Osteocyte (in vitro differentiated cells): ENCODE measurements around the gene TBC1D16. TPM values are rescaled to one million over a fixed set of nuclear protein-coding genes. Genes with fewer than 3 reads are reported as not detected.
"Not testable (repeated sequence)": the region's sequence is repeated elsewhere in the genome, so short reads cannot be mapped to it uniquely, and the experiment has no call there.

Experiments
- DNase-seq: peaks from one replicate; pipeline ENCODE4 v3.0.0; 2021; ENCODE audit warnings: mixed read lengths; ENCODE audit not compliant: unreplicated experiment; ENCODE audit errors: extremely low spot score
- H3K27ac Mint-ChIP-seq: one replicate; pipeline ENCODE4 v1.8.0; 2021; ENCODE audit warnings: mild to moderate bottlenecking, mixed read lengths; ENCODE audit not compliant: unreplicated experiment
- H3K27me3 Mint-ChIP-seq: one replicate; pipeline ENCODE4 v1.8.0; 2021; ENCODE audit warnings: mixed read lengths; ENCODE audit not compliant: unreplicated experiment
- H3K36me3 Mint-ChIP-seq: one replicate; pipeline ENCODE4 v1.8.0; 2021; ENCODE audit warnings: mixed read lengths; ENCODE audit not compliant: unreplicated experiment
- H3K4me1 Mint-ChIP-seq: one replicate; pipeline ENCODE4 v1.8.0; 2021; ENCODE audit warnings: mixed read lengths; ENCODE audit not compliant: unreplicated experiment
- H3K4me3 Mint-ChIP-seq: one replicate; pipeline ENCODE4 v1.8.0; 2021; ENCODE audit warnings: mild to moderate bottlenecking, moderate library complexity, mixed read lengths; ENCODE audit not compliant: unreplicated experiment
- H3K9me3 Mint-ChIP-seq: one replicate; pipeline ENCODE4 v1.8.0; 2021; ENCODE audit warnings: mixed read lengths; ENCODE audit not compliant: unreplicated experiment
- total RNA-seq: library from RNA; stranded (reverse); gene quantifications from 2 replicates; pipeline ENCODE4 v1.2.1, GENCODE V29; 2021
- TF ChIP-seq, protein P1 (sequence below): fragments of 200-600 bp; sonication (generic); IDR thresholded peaks from 2 replicates; pipeline ENCODE4 v1.5.0; 2021; ENCODE audit warnings: antibody characterized with exemption, mild to moderate bottlenecking, moderate library complexity

TBC1D16 gene
- total RNA-seq, 1 donor from 2014 or later, result 45.9 TPM

DNA sequence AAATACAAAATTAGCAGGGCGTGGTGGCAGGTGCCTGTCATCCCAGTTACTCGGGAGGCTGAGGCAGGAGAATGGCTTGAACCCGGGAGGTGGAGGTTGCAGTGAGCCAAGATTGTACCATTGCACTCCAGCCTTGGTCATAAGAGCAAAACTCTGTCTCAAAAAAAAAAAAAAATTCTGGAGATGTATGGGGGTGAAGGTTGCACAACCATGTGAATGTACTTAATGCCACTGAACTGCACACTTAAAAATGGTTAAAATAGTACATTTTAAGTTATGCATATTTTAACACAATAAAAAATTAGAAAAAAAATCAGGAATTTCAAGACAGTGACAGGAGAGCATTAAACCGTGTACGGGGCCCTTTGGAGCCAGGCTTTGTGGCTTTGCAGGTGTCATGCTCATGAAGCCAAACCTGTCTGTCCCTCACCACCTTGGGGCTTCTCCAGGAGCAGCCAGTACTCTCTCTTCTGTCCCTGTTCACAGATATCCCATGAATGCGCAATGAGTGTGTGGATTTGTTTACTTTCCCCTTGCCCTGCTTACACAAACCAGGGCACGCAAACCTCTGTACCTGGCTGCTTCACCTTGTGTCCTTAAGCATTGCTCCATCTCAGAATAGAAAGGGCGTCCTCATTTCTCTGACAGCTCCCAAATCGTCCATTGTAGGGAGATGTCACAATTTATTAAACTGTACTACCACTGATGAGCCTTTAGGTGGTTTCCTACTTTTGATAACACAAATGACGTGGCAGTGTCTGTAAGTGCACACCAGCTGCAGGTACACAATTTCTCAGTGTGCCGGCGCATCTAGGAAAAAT is 138.2 kb downstream of the TBC1D16 start:
- peaks cover 42% of the 10 kb centered on the region for H3K27me3 Mint-ChIP-seq
- H3K4me3 Mint-ChIP-seq, result no peak overlapping the region
- TF ChIP-seq, protein P1, sequence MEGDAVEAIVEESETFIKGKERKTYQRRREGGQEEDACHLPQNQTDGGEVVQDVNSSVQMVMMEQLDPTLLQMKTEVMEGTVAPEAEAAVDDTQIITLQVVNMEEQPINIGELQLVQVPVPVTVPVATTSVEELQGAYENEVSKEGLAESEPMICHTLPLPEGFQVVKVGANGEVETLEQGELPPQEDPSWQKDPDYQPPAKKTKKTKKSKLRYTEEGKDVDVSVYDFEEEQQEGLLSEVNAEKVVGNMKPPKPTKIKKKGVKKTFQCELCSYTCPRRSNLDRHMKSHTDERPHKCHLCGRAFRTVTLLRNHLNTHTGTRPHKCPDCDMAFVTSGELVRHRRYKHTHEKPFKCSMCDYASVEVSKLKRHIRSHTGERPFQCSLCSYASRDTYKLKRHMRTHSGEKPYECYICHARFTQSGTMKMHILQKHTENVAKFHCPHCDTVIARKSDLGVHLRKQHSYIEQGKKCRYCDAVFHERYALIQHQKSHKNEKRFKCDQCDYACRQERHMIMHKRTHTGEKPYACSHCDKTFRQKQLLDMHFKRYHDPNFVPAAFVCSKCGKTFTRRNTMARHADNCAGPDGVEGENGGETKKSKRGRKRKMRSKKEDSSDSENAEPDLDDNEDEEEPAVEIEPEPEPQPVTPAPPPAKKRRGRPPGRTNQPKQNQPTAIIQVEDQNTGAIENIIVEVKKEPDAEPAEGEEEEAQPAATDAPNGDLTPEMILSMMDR, result no peak
- no peak overlapping the region for H3K27ac Mint-ChIP-seq
- no peaks in the 10 kb centered on the region for H3K4me1 Mint-ChIP-seq
- no peaks in the 10 kb centered on the region for H3K36me3 Mint-ChIP-seq
- DNase-seq, result no peak
- no peaks in the 10 kb centered on the region for H3K9me3 Mint-ChIP-seq

DNA sequence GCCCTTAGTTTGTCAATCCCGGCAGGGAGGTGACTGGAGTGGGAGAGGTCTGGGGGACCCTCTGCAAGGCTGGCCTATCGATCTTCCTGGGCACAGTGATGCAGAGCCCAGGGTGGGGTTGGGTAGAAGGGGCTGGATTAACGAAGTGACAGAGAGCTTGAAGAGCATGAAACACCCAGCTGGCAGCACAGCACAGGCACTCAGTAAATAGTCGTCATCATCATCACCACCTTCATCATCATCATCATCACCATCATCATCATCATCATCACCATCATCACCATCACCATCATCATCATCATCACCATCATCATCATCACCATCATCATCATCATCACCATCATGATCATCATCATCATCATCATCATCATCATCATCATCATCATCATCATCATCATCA is 142.2 kb downstream of the TBC1D16 start:
- peaks cover 37% of the 10 kb centered on the region for H3K27me3 Mint-ChIP-seq
- not testable (repeated sequence) for H3K27ac Mint-ChIP-seq, H3K4me1 Mint-ChIP-seq, H3K4me3 Mint-ChIP-seq, H3K9me3 Mint-ChIP-seq, DNase-seq, H3K36me3 Mint-ChIP-seq

DNA sequence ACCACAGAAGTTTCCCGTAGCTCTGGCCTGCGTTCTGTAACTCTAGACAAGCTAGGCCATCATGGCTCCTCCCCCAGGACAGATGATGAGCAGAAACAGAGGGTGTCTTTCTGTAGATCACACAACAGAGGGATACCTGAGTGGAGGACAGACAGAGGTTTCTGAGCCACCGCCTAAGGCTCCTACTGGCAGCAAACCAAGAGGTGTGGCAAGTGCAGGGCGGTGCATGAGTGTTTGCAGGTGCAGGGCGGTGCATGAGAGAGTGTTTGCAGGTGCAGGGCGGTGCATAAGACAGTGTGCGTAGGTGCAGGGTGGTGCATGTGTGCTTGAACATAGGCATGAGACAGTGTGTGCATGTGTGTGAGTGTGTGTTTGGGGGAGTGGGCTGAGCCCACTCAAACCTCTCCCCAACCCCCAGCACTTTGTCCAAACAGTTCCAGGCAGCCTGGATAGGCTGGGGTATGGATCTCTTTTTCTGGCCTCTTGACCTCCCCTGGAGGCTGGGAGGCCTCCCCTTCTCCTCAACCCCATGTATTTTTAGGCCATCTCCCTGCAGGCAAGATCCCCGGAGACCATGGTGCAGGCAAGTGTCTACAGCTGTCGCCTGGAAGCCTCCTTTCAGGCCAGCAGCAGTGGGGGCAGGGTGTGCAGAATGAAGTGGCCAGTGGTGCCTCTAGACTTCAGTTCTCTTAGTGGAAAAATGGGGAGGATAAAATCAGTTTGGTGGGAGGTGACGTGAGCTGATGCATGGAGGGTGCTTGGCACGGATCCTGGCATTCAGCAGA is 143.0 kb downstream of the TBC1D16 start:
- Mint-ChIP-seq H3K27ac (no peak overlapping the region), H3K4me3 (no peak overlapping the region), H3K9me3 (no peaks in the 10 kb centered on the region), H3K36me3 (no peaks in the 10 kb centered on the region), H3K27me3 (peaks cover 35% of the 10 kb centered on the region), H3K4me1 (no peaks in the 10 kb centered on the region)
- DNase-seq, result no peak
- TF ChIP-seq, protein P1, result no peak

DNA sequence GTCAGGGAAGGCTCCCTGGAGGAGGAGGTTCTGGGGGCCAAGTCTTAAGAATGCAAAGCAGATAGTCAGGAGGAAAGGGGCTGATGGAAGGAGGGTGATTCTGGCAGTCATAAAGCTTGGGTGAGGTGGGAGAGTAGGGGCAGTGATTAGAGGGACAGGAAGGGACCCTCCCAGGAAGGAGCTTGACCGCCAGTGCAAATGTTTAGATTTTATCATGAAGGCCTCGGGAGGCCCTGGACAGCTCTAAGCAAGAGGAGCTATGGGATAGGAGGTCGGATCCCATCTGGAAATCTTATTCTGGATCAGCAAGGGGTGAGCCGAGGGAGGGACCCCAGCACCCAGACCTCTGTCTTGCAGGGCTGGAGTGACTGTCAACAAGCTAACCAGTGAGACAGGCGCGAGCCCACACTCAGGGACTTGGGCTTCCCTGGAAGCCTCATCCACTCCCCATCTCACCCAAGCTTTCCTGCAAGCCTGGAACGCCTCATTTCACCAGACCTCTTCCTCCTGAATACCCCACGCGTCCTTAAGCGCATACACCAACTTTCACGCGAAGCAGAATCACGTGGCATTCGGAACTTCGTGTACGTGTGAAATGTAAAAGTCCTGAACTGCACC is 144.4 kb downstream of the TBC1D16 start:
- TF ChIP-seq, protein P1, result no peak
- Mint-ChIP-seq H3K4me1 (no peaks in the 10 kb centered on the region), H3K27me3 (peaks cover 37% of the 10 kb centered on the region), H3K36me3 (no peaks in the 10 kb centered on the region), H3K9me3 (no peaks in the 10 kb centered on the region), H3K4me3 (no peak overlapping the region), H3K27ac (no peak overlapping the region)
- no peak for DNase-seq

DNA sequence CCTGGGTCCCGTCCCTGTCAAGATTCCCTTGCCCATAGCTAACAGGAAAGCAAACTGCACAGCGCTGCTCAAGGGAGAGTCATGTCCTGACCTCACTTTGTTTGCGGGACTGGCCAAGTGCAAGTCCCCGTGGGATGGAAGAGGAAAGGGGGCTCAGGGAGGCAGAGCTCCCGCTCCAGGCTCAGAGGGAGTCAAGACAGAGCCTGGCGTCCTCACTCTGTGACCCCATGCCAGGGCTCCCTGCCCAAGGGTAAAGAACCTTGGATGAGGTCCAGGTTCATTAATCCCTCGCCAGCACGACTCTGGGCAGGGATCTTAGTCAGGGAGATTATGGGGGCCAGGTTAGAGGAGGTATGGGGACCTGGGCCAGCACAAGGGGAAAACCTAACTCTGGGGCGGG is 145.0 kb downstream of the TBC1D16 start:
- TF ChIP-seq, protein P1, result no peak

More for the DNA sequence above, 145.0 kb downstream of the TBC1D16 start:
- no peak overlapping the region for H3K27ac Mint-ChIP-seq
- no peaks in the 10 kb centered on the region for H3K4me1 Mint-ChIP-seq
- H3K27me3 Mint-ChIP-seq, result peaks cover 39% of the 10 kb centered on the region
- H3K4me3 Mint-ChIP-seq, result no peak overlapping the region
- DNase-seq, result no peak
- no peaks in the 10 kb centered on the region for H3K9me3 Mint-ChIP-seq
- no peaks in the 10 kb centered on the region for H3K36me3 Mint-ChIP-seq
